Ramos (cell line): ENCODE data around the gene PTPN1.

Experiments
- in situ Hi-C: fragments of 300-500 bp; cut with MboI; formaldehyde crosslinking; loops from one replicate; pipeline ENCODE4 v1.14.3; 2022; ENCODE audit warnings: low sequenced_read_pairs; ENCODE audit not compliant: unreplicated experiment

Gene PTPN1

GRCh38 chr20:50625986-50626677, 115.9 kb downstream of the PTPN1 start:
- in situ Hi-C loops = no loop called here

DNA sequence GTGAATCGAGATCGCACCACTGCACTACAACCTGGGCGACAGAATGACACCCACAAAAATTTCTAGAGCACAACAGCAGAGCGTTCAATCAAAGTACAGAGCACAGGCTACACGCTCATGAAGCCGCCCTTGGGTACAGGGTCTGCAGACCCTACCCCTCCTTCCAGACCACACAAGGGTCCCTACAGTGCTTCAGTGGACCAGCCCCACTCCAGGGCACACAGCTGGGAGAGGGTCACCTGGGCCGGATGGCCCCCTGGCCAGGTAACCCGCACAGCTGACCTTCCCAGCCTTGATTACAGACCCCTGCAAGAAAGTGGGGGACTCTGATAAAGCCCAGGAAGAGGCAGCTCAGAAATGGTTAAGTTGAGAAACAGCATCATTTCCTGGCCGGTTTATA, 117.6 kb downstream of the PTPN1 start:
- in situ Hi-C loops = no loop called here

DNA sequence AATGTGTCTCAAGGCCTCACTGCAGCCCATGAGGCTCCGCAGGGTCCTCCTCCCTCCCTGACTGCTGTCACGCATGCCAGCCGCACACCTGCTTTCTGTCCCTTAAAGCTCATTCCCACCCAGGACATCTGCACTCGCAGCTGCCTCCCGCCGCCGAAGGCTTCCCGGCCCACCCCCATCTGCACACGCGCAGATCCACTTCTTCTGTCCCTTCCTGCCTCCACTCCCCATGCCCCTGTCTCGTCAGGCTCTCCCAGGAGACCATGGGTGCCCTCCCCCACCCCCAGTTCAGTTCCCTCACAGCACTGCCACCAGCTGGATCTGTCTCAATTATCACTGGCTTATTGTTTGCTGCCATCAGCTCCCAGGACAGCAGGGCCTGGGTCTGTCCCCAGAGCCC, 118.1 kb downstream of the PTPN1 start:
- in situ Hi-C loops = no loop called here

DNA sequence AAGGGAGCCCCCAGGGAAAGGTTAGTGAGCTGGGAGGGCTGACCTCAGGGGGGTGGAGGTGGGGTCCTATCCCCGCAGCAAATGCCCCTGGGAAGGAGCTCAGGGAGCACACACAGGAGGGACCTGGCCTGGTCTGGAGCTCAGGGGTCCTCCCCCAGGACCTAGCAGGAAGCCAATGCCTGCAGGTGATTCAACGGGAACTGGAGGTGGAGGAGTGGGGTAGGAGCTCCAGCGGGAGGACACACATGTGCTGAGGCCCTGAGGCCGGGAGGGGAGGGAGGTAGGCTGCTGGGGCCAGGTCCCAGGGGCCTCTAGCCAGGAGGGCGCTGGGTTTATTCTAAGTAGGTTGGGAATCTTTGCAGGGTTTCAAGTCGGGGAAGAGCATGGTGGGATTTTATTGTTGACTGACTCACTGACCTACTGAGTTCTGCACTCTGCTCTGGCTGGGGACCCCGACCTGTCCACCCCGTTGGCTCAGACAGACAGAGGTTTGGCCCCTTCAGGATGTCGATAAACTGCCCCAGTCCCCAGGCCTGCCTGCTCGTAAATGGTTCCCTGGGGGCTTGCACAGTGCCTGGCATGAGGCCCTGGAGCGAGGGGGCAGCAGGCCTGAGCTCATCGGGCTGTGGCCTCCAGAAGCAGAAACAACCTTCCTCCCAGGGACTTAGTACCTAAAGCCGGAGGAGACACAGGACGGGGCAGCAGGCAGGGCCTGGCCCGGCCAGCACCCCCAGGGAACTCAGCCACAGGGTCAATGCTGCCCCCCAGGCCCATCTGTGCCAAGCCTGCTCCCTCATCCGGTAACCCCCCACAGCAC, 118.9 kb downstream of the PTPN1 start:
- in situ Hi-C loops = no loop called here

- in situ Hi-C loops = no loop called here
Observed at GRCh38 chr20:50629670-50630045, 119.5 kb downstream of the PTPN1 start.

DNA sequence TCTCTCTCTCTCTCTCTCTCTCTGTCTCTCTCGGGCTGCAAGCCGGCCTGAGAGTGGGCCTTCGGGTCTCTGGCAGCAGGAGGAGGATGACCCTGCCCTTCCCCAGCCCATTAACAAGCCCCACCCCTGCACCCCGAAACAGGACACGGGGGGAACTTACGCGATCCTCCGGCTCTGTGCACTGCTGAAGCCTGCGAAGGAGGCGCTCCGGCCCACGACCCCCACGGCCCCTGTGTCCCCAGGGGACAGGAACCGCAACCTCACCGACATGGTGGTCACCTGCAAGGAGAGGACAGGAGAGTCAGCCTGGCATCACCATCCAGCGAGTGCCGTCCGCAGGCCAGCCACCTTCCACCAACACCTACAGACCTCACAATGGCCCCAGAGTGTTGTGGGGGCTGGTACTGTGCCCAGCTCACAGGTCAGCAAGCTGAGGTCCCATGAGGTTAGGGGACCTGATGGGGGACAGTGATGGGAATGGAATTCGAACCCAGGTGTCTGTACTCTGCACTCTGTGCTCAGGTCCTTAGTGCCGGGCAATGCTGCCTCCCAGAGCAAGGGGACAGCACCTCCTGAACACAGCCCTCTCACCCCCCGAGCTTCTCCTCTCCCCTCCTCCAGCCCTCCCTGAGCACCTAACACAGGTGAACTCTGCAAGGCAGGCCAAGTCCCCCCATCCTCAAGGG, 120.5 kb downstream of the PTPN1 start:
- in situ Hi-C loops = no loop called here

DNA sequence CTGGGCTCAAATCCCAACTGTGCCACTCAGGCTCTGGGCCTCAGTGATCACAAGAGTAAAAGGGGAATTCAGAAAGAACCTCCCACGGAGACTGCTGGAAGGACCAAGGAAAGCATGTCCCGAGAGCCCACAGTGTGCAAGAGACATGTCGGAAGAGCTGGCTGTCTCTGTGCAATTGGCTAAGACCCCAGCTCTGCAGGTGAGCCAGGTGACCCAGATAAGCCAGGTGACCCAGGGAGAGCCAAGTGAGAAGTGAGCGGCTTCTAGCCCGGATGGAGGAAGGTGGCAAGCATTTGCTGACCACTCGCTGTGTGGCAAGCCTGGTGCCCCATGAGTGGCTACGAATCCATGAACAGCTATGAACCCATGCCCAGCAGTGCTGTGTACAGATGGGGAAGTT, 122.1 kb downstream of the PTPN1 start:
- in situ Hi-C loops = no loop called here

DNA sequence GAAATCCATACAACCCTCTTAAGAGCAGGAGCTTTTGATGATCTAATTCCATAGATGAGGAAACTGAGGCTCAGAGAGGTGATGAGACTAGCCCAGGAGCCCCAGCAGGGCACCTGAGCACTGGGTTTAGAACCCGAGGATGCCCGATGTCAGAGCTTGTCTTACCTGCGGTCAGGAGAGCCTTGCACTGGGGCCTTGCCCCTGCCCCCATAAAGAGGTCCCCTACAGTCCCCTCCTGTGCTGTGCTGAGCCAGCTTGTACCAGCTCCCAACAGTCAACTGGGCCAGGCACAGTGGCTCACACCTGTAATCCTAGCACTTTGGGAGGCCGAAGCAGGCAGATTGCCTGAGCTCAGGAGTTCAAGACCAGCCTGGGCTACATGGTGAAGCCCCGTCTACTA, 122.5 kb downstream of the PTPN1 start:
- in situ Hi-C loops = no loop called here

- in situ Hi-C loops = no loop called here
Observed at GRCh38 chr20:50633361-50633760, 123.2 kb downstream of the PTPN1 start.

GRCh38 chr20:50634191-50634590, 124.0 kb downstream of the PTPN1 start:
- in situ Hi-C loops = no loop called here
